GM12891 (cell line): ENCODE data around the gene TMEM132D.

Experiments used
- DNase-seq: peaks from one replicate; pipeline ENCODE4 v3.0.0; 2011; ENCODE audit warnings: low spot score; ENCODE audit not compliant: insufficient read length
- FAIRE-seq: peaks from 2 replicates; lab custom pipeline; 2011; peaks lifted over from hg19 to GRCh38; lab: Jason Lieb, UNC
- PAX5 ChIP-seq: IDR thresholded peaks from 2 replicates; pipeline ENCODE4 v1.6.1; 2011; ENCODE audit warnings: low read length, moderate library complexity, mild to moderate bottlenecking; ENCODE audit not compliant: insufficient read depth, severe bottlenecking
- POLR2A ChIP-seq: IDR thresholded peaks from 2 replicates; pipeline ENCODE4 v1.6.1; 2011; ENCODE audit warnings: low read depth, low read length, control low read depth
- POLR2AphosphoS5 ChIP-seq: IDR thresholded peaks from 2 replicates; pipeline ENCODE4 v1.6.1; 2011; ENCODE audit warnings: low read depth, low read length, control low read depth
- POU2F2 ChIP-seq: IDR thresholded peaks from 2 replicates; pipeline ENCODE4 v1.6.1; 2011; ENCODE audit warnings: low read depth, mild to moderate bottlenecking, control low read depth, low read length, moderate library complexity
- SPI1 ChIP-seq: IDR thresholded peaks from 2 replicates; pipeline ENCODE4 v1.6.1; 2011; ENCODE audit warnings: low read depth, low read length, control low read depth
- TAF1 ChIP-seq: IDR thresholded peaks from 2 replicates; pipeline ENCODE4 v1.6.1; 2011; ENCODE audit warnings: low read depth, low read length, control low read depth

The TMEM132D gene

GRCh38 chr12:129404556-129404955 is 499.3 kb downstream of the TMEM132D start:
- FAIRE-seq (no peak), DNase-seq (no peak)
- TF ChIP-seq PAX5, result no peak
- TF ChIP-seq POLR2AphosphoS5, result no peak
- no peak for TF ChIP-seq POLR2A
- TF ChIP-seq SPI1, result no peak
- TF ChIP-seq POU2F2, result no peak
- TF ChIP-seq TAF1, result no peak

DNA sequence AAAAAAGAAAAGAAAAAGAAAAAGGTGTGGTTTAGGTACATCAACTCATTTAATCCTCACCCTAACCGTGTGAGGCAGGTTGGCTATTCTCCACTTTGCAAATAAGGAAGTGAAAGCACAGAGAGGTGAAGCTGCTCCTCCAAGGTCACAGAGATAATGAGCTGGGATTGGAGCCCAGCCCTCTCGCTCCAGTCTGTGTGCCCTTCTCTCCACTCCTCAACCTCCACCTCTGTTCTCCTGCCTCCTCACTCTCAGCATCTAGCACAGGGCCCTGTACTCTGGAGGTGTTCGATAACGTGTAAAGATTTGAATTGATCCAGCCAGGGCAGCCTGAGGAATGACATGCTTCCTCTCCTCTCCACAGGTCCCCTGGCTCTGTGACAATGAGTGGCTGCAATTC is 502.3 kb downstream of the TMEM132D start:
- FAIRE-seq, result no peak
- no peak for TF ChIP-seq PAX5
- peak; percentile 81 for TF ChIP-seq SPI1

GRCh38 chr12:129394177-129394825 is 509.5 kb downstream of the TMEM132D start:
- TF ChIP-seq SPI1 (no peak), POLR2AphosphoS5 (no peak), TAF1 (no peak), POU2F2 (no peak), PAX5 (no peak), POLR2A (no peak)
- DNase-seq, result no peak
- no peak for FAIRE-seq

More for the DNA sequence above, 502.3 kb downstream of the TMEM132D start:
- DNase-seq, result no peak

DNA sequence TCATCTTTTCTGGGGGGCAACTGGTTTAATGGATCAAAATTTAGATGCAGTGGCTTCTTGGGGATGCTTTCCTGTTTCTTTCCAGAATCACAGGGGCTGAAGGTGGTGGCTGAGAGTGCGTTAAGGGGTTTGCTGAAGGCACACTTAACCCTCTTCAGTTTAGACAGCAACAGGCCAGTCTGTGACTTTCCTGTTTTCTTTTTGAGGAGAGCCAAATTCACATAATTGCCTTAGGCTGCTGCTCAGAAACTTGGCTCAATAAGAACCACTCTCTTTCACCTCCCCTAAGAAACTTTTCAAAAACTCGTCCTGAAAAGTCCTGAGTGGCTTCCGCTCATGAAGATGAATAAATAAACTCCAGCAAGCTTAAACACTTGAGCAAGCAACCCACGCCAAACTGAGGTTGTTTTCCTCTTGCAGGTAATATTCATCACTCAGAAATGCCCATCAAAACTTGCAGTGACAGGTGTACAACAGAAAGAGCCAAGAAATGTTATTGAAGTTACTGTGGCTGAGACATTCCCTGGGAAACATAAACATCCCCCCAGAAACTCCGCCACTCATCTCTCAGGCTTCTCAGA is 510.4 kb downstream of the TMEM132D start:
- no peak for DNase-seq
- no peak for TF ChIP-seq POU2F2
- no peak for FAIRE-seq

DNA sequence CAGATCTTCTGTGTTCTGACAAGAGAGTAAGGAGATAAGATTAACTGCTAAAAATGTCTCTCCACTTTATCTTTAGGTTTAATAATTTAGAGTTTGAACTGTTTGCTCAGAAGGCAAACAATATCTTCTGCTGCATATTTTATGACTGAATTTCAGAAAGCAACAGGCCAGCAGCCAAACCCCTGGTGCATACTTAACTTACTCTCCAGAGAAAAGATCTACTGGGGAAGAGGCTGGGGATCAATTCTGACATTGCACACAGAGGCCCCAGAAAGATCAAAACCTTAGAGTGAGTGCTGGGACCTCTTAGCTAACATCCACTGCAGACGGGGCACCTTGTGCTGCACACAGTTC is 518.2 kb downstream of the TMEM132D start:
- TF ChIP-seq SPI1 (no peak), POU2F2 (no peak), POLR2A (no peak), PAX5 (no peak), POLR2AphosphoS5 (no peak), TAF1 (no peak)
- FAIRE-seq, result no peak
- no peak for DNase-seq

DNA sequence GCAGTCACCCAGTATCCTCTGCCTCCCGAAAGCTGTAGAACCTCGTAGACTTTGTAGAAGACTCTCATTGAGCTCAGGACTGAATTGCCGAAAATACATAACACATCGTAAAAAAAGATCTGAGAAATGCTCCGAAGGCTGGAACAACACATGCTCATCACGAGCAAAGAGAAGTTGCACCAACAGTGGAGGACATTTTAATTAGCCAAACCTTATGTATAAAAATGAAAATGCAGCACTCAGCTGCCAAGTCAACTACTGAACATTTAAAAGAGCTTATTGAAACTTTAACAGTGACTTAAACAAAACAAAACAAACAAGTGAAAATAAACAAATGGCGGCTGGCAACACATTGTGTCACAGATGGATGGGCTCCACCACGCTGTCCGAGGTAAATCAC is 519.9 kb downstream of the TMEM132D start:
- DNase-seq (no peak), FAIRE-seq (no peak)
- TF ChIP-seq SPI1, result no peak
- TF ChIP-seq POU2F2, result no peak
- no peak for TF ChIP-seq PAX5
- TF ChIP-seq POLR2AphosphoS5, result no peak
- TF ChIP-seq POLR2A, result no peak
- TF ChIP-seq TAF1, result no peak

GRCh38 chr12:129381715-129382114 is 522.1 kb downstream of the TMEM132D start:
- TF ChIP-seq TAF1 (no peak), POLR2A (no peak), SPI1 (no peak), PAX5 (no peak), POLR2AphosphoS5 (no peak), POU2F2 (no peak)
- DNase-seq (no peak), FAIRE-seq (no peak)

DNA sequence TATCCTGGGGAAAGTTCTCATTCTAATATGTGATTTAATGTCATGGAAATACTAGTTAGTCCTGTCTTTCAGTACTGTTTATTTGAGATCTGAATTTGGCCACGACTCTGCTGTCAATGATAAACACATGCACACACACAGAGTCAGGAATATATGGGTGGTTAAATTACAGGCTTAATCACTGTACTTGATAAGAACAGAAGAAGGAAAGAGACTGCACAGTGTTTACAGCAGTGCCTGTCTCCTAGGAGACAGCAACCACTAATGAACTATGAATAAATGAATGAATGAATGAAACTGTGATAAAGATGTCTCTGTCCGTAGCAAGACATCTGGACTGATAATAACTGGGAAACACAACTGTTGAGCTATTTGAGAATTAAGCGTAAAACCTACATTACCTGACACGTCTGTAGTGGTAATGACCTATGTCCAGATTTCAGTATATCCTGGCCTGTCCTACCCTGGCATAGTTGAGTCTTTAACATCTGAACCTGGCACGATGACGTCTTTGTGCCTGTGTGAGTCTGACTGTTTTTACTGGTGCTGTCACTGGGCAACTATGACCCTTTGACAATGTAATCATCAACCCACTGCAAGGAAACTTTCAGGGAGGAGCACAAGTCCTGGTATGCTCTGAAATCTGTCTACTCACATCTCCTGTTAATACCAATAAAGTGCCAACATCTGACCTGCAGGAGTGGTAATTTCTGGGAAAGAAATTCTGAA is 524.6 kb downstream of the TMEM132D start:
- DNase-seq, result no peak
- FAIRE-seq, result no peak
- TF ChIP-seq TAF1 (no peak), POU2F2 (no peak), POLR2A (no peak), PAX5 (no peak), SPI1 (no peak), POLR2AphosphoS5 (no peak)

DNA sequence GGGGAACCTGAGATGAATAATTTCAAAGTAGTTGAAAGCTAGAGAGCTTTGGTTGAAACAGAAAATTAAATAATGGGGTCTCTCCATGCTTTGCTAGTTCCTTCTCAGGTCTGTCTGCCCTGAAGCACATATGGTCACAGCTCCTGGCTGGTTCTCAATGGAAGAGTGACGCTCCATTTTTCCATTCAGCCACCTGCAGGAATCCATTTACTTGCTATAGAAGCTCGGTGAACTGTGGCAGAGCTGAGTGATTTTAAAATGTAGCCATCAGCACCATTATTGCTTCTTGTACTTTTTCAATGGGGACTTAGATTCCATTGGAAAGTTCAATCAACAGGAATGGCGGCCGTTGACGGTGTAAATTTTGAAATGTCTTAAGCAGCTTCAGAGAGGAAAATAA is 525.3 kb downstream of the TMEM132D start:
- no peak for FAIRE-seq
- no peak for TF ChIP-seq POLR2A
- no peak for TF ChIP-seq TAF1
- DNase-seq, result no peak

- DNase-seq, result no peak
- TF ChIP-seq POLR2AphosphoS5, result no peak
- TF ChIP-seq TAF1, result no peak
- no peak for TF ChIP-seq POLR2A
- no peak for TF ChIP-seq PAX5
- TF ChIP-seq POU2F2, result no peak
- no peak for TF ChIP-seq SPI1
- FAIRE-seq, result no peak
Observed at GRCh38 chr12:129373746-129374145, 530.1 kb downstream of the TMEM132D start.

- DNase-seq, result no peak
- no peak for TF ChIP-seq SPI1
- TF ChIP-seq POU2F2, result no peak
- TF ChIP-seq TAF1, result no peak
- no peak for FAIRE-seq
Observed at GRCh38 chr12:129372876-129373275, 530.9 kb downstream of the TMEM132D start.
